K562 (cell line): ENCODE data around the gene FBXW11.

Experiments used
- CHD2 ChIP-seq: IDR thresholded peaks from 2 replicates; pipeline ENCODE4 v1.6.1; 2011; ENCODE audit warnings: low read depth, low read length
- ELF1 ChIP-seq: fragments of 200-800 bp; sonication (Bioruptor generic); IDR thresholded peaks from 2 replicates; pipeline ENCODE4 v1.6.1; 2016; ENCODE audit warnings: missing genetic modification characterization, missing compliant biosample characterization
- EP400 ChIP-seq: fragments of 450-650 bp; IDR thresholded peaks from 2 replicates; pipeline ENCODE4 v1.6.1; 2017; ENCODE audit warnings: antibody characterized with exemption, mild to moderate bottlenecking, moderate library complexity
- ESRRA ChIP-seq: fragments of 450-650 bp; IDR thresholded peaks from 2 replicates; pipeline ENCODE4 v1.6.1; 2014; ENCODE audit warnings: low read depth, mild to moderate bottlenecking, moderate library complexity, borderline replicate concordance
- FIP1L1 ChIP-seq: fragments of 200-400 bp; formaldehyde crosslinking; IDR thresholded peaks from 2 replicates; pipeline ENCODE4 v1.6.1; 2018; ENCODE audit warnings: mild to moderate bottlenecking, low read depth, low read length; ENCODE audit not compliant: poor library complexity, severe bottlenecking
- SP2 ChIP-seq: IDR thresholded peaks from 2 replicates; pipeline ENCODE4 v1.6.1; 2011; ENCODE audit warnings: mild to moderate bottlenecking, low read depth, low read length, moderate library complexity; ENCODE audit not compliant: poor library complexity, severe bottlenecking; ENCODE audit errors: extremely low read depth
- XRCC5 ChIP-seq: fragments of 200-400 bp; formaldehyde crosslinking; IDR thresholded peaks from 2 replicates; pipeline ENCODE4 v1.6.1; 2017; ENCODE audit warnings: low read depth, mild to moderate bottlenecking, low read length
- TF ChIP-seq, protein P1 (sequence below), 3 experiments: IDR thresholded peaks in 2 of 3; conservative IDR thresholded peaks in 1 of 3; 2 replicates each; pipeline ENCODE4 v1.5.1; 2011 to 2012; ENCODE audit warnings: low read length in 3 of 3, mild to moderate bottlenecking in 3 of 3, control low read depth in 2 of 3, improper control_type of control experiment in 1 of 3, inconsistent platforms in 1 of 3, low read depth in 1 of 3, mixed read lengths in 1 of 3, moderate library complexity in 1 of 3; ENCODE audit not compliant: insufficient read depth in 2 of 3
- TF ChIP-seq, protein P2 (sequence below): fragments of 250-450 bp; sonication (Bioruptor Pico); IDR thresholded peaks from 2 replicates; pipeline ENCODE4 v1.8.0; 2021; ENCODE audit warnings: borderline replicate concordance, mild to moderate bottlenecking, moderate library complexity; ENCODE audit not compliant: poor library complexity, severe bottlenecking
- TF ChIP-seq, protein P3 (sequence below): sonication (generic); formaldehyde crosslinking; IDR thresholded peaks from 2 replicates; pipeline ENCODE4 v1.9.0; 2022; ENCODE audit warnings: mild to moderate bottlenecking, missing genetic modification reagents
- TF ChIP-seq, protein P4 (sequence below): fragments of 450-650 bp; IDR thresholded peaks from 2 replicates; pipeline ENCODE4 v1.6.1; 2018; ENCODE audit not compliant: partially characterized antibody

DNA sequence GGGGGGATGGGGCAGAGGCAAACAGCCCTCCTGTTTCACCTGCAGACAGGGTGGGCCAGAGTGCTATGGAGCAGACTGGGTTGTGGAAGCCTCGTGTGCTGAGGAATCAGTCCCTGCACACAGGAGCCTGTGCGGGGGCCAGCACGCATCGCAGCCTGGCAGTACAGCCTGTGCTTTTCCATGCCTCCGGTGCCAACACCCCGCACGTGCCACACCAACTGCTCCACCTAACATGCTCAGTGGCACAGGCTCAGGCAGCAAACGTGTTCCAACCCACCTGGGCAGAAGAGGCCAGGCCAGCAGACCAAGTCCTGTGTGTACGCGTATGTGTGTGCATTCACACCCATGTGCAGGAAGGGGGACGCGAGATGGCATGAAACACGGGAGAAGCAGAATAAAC lies 37.4 kb upstream of the FBXW11 start:
- TF ChIP-seq FIP1L1 (no peak), EP400 (no peak), ELF1 (tag) (no peak), XRCC5 (no peak), ESRRA (no peak), SP2 (no peak), CHD2 (no peak)
- TF ChIP-seq, protein P1, sequence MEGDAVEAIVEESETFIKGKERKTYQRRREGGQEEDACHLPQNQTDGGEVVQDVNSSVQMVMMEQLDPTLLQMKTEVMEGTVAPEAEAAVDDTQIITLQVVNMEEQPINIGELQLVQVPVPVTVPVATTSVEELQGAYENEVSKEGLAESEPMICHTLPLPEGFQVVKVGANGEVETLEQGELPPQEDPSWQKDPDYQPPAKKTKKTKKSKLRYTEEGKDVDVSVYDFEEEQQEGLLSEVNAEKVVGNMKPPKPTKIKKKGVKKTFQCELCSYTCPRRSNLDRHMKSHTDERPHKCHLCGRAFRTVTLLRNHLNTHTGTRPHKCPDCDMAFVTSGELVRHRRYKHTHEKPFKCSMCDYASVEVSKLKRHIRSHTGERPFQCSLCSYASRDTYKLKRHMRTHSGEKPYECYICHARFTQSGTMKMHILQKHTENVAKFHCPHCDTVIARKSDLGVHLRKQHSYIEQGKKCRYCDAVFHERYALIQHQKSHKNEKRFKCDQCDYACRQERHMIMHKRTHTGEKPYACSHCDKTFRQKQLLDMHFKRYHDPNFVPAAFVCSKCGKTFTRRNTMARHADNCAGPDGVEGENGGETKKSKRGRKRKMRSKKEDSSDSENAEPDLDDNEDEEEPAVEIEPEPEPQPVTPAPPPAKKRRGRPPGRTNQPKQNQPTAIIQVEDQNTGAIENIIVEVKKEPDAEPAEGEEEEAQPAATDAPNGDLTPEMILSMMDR (IDR thresholded peaks at IDR 0.05 in 2 of 3, conservative IDR thresholded peaks at IDR 0.05 in 1 of 3; ENCODE audit: insufficient read depth in 2 of 3, low read depth in 1 of 3, low read length in 3 of 3): no peak
- TF ChIP-seq, protein P2, sequence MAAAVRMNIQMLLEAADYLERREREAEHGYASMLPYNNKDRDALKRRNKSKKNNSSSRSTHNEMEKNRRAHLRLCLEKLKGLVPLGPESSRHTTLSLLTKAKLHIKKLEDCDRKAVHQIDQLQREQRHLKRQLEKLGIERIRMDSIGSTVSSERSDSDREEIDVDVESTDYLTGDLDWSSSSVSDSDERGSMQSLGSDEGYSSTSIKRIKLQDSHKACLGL: no peak
- TF ChIP-seq, protein P3, sequence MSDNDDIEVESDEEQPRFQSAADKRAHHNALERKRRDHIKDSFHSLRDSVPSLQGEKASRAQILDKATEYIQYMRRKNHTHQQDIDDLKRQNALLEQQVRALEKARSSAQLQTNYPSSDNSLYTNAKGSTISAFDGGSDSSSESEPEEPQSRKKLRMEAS (CRISPR knock-in tag): no peak
- TF ChIP-seq, protein P4, sequence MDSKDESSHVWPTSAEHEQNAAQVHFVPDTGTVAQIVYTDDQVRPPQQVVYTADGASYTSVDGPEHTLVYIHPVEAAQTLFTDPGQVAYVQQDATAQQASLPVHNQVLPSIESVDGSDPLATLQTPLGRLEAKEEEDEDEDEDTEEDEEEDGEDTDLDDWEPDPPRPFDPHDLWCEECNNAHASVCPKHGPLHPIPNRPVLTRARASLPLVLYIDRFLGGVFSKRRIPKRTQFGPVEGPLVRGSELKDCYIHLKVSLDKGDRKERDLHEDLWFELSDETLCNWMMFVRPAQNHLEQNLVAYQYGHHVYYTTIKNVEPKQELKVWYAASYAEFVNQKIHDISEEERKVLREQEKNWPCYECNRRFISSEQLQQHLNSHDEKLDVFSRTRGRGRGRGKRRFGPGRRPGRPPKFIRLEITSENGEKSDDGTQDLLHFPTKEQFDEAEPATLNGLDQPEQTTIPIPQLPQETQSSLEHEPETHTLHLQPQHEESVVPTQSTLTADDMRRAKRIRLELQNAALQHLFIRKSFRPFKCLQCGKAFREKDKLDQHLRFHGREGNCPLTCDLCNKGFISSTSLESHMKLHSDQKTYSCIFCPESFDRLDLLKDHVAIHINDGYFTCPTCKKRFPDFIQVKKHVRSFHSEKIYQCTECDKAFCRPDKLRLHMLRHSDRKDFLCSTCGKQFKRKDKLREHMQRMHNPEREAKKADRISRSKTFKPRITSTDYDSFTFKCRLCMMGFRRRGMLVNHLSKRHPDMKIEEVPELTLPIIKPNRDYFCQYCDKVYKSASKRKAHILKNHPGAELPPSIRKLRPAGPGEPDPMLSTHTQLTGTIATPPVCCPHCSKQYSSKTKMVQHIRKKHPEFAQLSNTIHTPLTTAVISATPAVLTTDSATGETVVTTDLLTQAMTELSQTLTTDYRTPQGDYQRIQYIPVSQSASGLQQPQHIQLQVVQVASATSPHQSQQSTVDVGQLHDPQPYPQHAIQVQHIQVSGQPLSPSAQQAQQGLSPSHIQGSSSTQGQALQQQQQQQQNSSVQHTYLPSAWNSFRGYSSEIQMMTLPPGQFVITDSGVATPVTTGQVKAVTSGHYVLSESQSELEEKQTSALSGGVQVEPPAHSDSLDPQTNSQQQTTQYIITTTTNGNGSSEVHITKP: no peak
